Measurements from ENCODE around the gene THRB. TPM values are rescaled to one million over a fixed set of nuclear protein-coding genes. Genes with fewer than 3 reads are reported as not detected.

Gene THRB
- total RNA-seq, 1 donor from 2014 or later: 0.56 TPM

- no peaks in the 10 kb centered on the region for H3K4me1 Mint-ChIP-seq (ENCODE audit: low read depth, unreplicated experiment)
- H3K36me3 Mint-ChIP-seq (ENCODE audit: unreplicated experiment): no peaks in the 10 kb centered on the region
- H3K9me3 Mint-ChIP-seq (ENCODE audit: unreplicated experiment): no peaks in the 10 kb centered on the region
- no peak for DNase-seq
- H3K27me3 Mint-ChIP-seq (ENCODE audit: unreplicated experiment): no peaks in the 10 kb centered on the region
- H3K27ac Mint-ChIP-seq (ENCODE audit: unreplicated experiment): no peak overlapping the region
- TF ChIP-seq CTCF (IDR thresholded peaks at IDR 0.05; ENCODE audit: partially characterized antibody, unreplicated experiment): no peak
- no peak overlapping the region for H3K4me3 Mint-ChIP-seq (ENCODE audit: unreplicated experiment)
Measured at GRCh38 chr3:24359645-24360462, 134.8 kb downstream of the THRB start.

- TF ChIP-seq CTCF (IDR thresholded peaks at IDR 0.05; ENCODE audit: partially characterized antibody, unreplicated experiment): no peak
- no peak for DNase-seq
- Mint-ChIP-seq H3K4me3 (ENCODE audit: unreplicated experiment) (no peak overlapping the region), H3K4me1 (ENCODE audit: low read depth, unreplicated experiment) (no peaks in the 10 kb centered on the region), H3K9me3 (ENCODE audit: unreplicated experiment) (no peaks in the 10 kb centered on the region), H3K27ac (ENCODE audit: unreplicated experiment) (no peak overlapping the region), H3K36me3 (ENCODE audit: unreplicated experiment) (no peaks in the 10 kb centered on the region), H3K27me3 (ENCODE audit: unreplicated experiment) (no peaks in the 10 kb centered on the region)
Measured at GRCh38 chr3:24359102-24359501, 135.5 kb downstream of the THRB start.

- TF ChIP-seq CTCF (IDR thresholded peaks at IDR 0.05; ENCODE audit: partially characterized antibody, unreplicated experiment): no peak
- no peak for DNase-seq
- Mint-ChIP-seq H3K9me3 (ENCODE audit: unreplicated experiment) (no peaks in the 10 kb centered on the region), H3K27ac (ENCODE audit: unreplicated experiment) (no peak overlapping the region), H3K4me1 (ENCODE audit: low read depth, unreplicated experiment) (no peaks in the 10 kb centered on the region), H3K36me3 (ENCODE audit: unreplicated experiment) (no peaks in the 10 kb centered on the region), H3K4me3 (ENCODE audit: unreplicated experiment) (no peak overlapping the region), H3K27me3 (ENCODE audit: unreplicated experiment) (no peaks in the 10 kb centered on the region)
Measured at GRCh38 chr3:24357635-24358034, 137.0 kb downstream of the THRB start.

- no peak overlapping the region for H3K27ac Mint-ChIP-seq (ENCODE audit: unreplicated experiment)
- H3K4me3 Mint-ChIP-seq (ENCODE audit: unreplicated experiment): no peak overlapping the region
- no peak for TF ChIP-seq CTCF (IDR thresholded peaks at IDR 0.05; ENCODE audit: partially characterized antibody, unreplicated experiment)
- H3K36me3 Mint-ChIP-seq (ENCODE audit: unreplicated experiment): no peaks in the 10 kb centered on the region
- no peaks in the 10 kb centered on the region for H3K4me1 Mint-ChIP-seq (ENCODE audit: low read depth, unreplicated experiment)
- H3K27me3 Mint-ChIP-seq (ENCODE audit: unreplicated experiment): no peaks in the 10 kb centered on the region
- no peak for DNase-seq
- no peaks in the 10 kb centered on the region for H3K9me3 Mint-ChIP-seq (ENCODE audit: unreplicated experiment)
Measured at GRCh38 chr3:24355806-24356205, 138.8 kb downstream of the THRB start.

- no peak for DNase-seq
- Mint-ChIP-seq H3K4me3 (ENCODE audit: unreplicated experiment) (no peak overlapping the region), H3K4me1 (ENCODE audit: low read depth, unreplicated experiment) (no peaks in the 10 kb centered on the region), H3K27me3 (ENCODE audit: unreplicated experiment) (no peaks in the 10 kb centered on the region), H3K36me3 (ENCODE audit: unreplicated experiment) (no peaks in the 10 kb centered on the region), H3K9me3 (ENCODE audit: unreplicated experiment) (no peaks in the 10 kb centered on the region), H3K27ac (ENCODE audit: unreplicated experiment) (no peak overlapping the region)
- no peak for TF ChIP-seq CTCF (IDR thresholded peaks at IDR 0.05; ENCODE audit: partially characterized antibody, unreplicated experiment)
Measured at GRCh38 chr3:24354230-24354629, 140.4 kb downstream of the THRB start.

Data from glutamatergic neuron (in vitro differentiated cells).